ENCODE results near the gene SCRN2. TPM values are rescaled to one million over a fixed set of nuclear protein-coding genes. Genes with fewer than 3 reads are reported as not detected.

The SCRN2 gene
- total RNA-seq, 2 experiments from 2014 or later: 28.1 to 33.8 TPM

DNA sequence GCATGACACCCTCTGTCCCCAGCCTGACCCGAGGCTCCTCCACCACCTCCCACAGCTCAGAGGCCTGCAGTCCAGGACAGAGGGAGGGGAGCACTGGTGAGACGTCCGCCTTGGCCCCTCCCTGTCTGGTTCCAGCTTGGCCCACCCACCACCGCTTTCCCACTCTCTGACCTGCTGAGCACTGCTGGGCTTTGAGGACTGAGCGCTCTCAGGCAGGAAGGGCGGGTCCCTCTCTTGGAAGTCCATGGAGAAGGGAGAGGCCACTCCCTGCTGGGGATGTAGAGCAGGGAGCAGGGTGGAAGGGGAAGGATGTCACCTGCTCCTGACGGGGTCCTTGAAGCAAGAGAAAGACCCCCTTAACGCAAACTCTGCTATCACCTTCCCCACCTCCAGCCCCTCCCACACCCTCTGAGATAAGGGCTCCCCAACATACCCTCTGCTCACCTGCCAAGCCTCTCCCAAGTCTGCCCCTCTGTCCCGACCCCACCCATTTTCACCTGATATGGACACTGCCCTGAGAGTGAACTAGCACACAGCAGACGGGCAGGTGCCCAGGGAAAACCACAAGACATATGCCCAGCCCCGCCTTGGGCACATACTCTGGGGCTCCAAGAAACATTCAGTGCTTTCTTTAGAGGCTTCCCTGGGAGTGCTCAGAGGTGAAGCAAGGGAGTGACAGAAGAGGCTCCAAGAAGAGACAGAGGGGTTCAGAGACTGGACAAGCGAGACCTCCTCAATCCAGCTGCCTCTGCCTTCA, 20.9 kb downstream of the SCRN2 start:
- DNase-seq (no peak), ATAC-seq (no peak)
- H3K9me3 Mint-ChIP-seq (ENCODE audit: low read depth): no peaks in the 10 kb centered on the region
- H3K27me3 Mint-ChIP-seq: no peaks in the 10 kb centered on the region
- H3K27ac Mint-ChIP-seq: peak overlapping the region; percentile 83
- H3K4me3 Mint-ChIP-seq: peak overlapping the region; percentile 96
- H3K4me1 Mint-ChIP-seq: peaks cover 27% of the 10 kb centered on the region
- peaks cover 20% of the 10 kb centered on the region for H3K36me3 Mint-ChIP-seq
- CTCF ChIA-PET: interaction anchor here (1.1 to 2.7 kb wide), 3 partner anchors 17 to 90 kb away, joined by 3 to 11 read pairs (median 3); partner anchors contain the start of gene SCRN2

DNA sequence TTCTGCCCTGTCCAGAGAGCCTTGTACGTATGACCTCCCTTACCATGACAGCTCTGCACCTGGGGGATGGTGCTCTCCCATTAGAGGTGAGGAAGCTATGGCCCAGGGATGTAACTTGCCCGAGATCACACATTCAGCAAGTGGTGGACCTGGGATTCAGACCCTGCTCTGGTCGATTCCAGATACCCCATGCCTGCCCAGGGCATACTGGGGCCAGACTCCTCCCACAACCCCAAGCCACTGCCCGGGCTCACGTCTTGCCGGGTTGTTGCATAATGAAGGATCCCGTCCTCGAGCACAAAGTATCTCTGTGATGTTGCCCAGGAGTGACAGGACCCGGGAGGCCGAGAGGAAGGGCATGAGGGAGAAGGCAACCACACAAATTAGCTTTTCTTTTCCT, 21.6 kb downstream of the SCRN2 start:
- Mint-ChIP-seq H3K4me3 (no peak overlapping the region), H3K4me1 (peaks cover 27% of the 10 kb centered on the region), H3K27me3 (no peaks in the 10 kb centered on the region), H3K9me3 (ENCODE audit: low read depth) (no peaks in the 10 kb centered on the region), H3K36me3 (peaks cover 18% of the 10 kb centered on the region), H3K27ac (no peak overlapping the region)
- no peak for ATAC-seq
- CTCF ChIA-PET: no interaction called here
- DNase-seq: no peak

DNA sequence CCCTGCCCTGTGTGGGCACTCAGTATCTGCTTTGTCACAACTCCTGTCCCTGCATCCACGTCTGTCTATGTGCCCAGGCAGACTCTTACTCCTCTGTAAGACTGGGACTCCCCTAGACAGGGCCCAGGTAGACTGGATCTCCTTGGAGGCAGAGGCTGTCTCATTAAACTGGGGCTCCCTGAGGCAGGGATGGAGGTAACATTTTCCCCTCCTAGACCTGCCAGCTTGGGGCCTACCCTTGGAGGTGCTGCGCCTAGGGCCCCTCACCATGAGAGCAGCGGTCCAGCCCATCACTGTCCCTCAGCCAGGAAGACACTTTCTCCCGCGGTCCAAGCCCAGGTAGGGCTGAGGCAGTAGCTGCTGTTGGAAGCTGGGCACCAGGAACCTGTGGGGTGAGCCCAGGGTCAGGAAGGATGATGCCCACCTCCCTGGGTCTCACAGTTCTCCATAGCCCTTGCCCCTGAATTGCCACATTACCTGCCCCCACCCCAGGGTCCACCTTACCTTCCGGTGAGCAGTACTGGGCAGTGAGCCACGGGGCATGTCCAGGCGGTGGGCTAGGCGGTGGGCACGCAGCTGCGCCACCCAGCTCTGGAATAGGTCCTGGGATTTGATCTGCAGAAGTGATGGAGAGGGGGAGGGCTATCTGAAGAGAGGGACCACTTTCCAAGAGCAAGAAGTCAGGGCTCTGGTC, 22.9 kb downstream of the SCRN2 start:
- no peak for DNase-seq
- Mint-ChIP-seq H3K27me3 (no peaks in the 10 kb centered on the region), H3K4me3 (no peak overlapping the region), H3K27ac (no peak overlapping the region), H3K4me1 (peaks cover 27% of the 10 kb centered on the region), H3K36me3 (peaks cover 9% of the 10 kb centered on the region), H3K9me3 (ENCODE audit: low read depth) (no peaks in the 10 kb centered on the region)
- ATAC-seq: no peak
- CTCF ChIA-PET: no interaction called here

DNA sequence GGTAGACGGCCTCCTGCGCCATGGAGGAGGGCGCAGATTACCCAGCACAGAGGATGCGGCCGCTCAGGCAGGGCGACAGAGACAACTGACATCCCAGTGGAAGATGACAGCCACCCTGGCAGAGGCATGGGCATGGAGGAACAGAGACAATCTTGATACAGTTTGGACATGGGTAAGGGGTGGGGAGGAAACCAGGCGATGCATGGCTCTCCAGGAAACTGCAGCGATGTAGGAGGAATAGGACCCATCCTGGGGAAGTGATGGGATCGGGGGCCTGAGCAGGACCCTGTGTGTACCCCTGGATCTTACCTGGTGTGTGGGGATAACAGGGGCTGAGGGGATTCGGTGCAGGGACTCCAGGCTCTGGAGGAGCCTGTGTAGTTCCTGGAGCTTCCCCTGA, 24.1 kb downstream of the SCRN2 start:
- Mint-ChIP-seq H3K4me3 (no peak overlapping the region), H3K36me3 (peaks cover 8% of the 10 kb centered on the region), H3K4me1 (peaks cover 17% of the 10 kb centered on the region), H3K9me3 (ENCODE audit: low read depth) (no peaks in the 10 kb centered on the region), H3K27me3 (no peaks in the 10 kb centered on the region), H3K27ac (no peak overlapping the region)
- ATAC-seq (no peak), DNase-seq (no peak)
- CTCF ChIA-PET: interaction anchor here (0.8 kb wide), 1 partner anchor 24 kb away, joined by 3 read pairs; the partner anchor contains the start of gene SCRN2

DNA sequence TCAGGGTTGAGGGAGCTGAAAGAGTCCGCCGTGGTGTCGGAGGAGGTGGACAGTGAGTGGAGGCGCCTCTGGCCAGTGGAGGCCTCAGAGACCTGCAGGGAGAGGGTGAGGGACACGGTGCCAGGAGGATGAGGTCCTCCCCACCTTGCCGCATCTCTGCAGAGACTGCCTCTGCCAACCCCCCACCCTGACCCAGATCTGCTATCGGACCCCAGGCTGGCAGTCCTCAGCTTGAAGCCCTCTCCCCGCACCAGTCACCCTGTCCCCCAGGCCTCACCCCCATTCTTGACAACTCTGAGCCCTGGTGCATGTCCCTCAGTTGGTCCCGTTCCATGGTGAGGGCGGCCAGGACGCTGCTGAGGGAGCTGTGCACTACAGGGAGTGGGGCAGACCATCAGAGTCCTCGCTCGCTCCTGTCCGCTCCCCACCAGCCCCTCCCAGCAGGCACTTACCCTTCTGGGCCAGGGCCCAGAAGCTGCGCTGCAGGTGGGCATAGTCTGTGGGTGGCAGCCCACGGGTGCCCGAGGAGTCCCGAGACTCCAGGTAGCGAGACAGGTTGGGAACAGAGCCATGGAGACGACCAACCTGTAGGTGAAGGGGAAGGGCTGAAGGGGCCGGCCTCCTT, 24.9 kb downstream of the SCRN2 start:
- CTCF ChIA-PET: no interaction called here
- Mint-ChIP-seq H3K9me3 (ENCODE audit: low read depth) (no peaks in the 10 kb centered on the region), H3K4me3 (no peak overlapping the region), H3K36me3 (peaks cover 8% of the 10 kb centered on the region), H3K4me1 (peaks cover 16% of the 10 kb centered on the region), H3K27me3 (no peaks in the 10 kb centered on the region), H3K27ac (no peak overlapping the region)
- DNase-seq (no peak), ATAC-seq (no peak)

DNA sequence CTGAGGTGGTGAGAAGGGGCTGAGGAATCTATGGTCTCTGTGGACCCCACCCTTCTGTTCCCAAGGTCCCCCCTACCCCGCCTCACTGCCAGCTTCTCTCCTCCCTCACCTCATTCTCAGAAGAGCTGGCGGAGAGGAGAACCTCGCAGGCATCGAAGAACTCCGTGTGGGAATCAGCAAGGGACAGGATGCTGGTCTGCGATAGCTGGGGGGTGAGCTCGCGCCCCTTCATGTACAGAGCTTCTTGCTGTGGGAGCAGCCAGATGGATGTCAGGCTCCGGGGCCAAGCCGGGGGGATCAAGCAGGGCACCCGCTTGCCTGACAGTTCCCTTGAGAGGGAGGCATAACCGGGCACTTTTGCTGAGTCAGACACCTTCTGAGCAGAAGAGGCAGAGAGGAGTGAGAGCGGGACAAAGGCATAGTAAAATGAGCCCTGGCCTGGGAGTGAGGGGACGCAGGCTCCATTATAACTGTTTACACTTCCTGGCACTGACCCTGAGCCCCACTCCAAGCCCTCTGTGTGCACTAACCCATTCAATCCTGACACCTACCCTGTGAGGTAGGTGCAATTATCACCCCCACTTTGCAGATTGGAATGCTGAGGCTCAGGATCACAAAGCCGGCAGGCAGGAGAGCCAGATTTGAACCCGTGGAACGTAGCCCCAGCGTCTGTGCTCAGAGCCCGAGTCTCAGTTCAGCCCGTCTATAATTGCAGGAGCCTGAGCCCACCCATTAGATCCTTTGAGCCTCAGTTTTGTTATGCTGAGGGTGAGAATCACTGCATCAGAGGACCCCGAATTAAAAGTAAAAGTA, 25.8 kb downstream of the SCRN2 start:
- DNase-seq: no peak
- CTCF ChIA-PET: no interaction called here
- Mint-ChIP-seq H3K9me3 (ENCODE audit: low read depth) (no peaks in the 10 kb centered on the region), H3K4me3 (no peak overlapping the region), H3K4me1 (peaks cover 14% of the 10 kb centered on the region), H3K27me3 (no peaks in the 10 kb centered on the region), H3K36me3 (peaks cover 9% of the 10 kb centered on the region), H3K27ac (no peak overlapping the region)
- ATAC-seq: no peak

DNA sequence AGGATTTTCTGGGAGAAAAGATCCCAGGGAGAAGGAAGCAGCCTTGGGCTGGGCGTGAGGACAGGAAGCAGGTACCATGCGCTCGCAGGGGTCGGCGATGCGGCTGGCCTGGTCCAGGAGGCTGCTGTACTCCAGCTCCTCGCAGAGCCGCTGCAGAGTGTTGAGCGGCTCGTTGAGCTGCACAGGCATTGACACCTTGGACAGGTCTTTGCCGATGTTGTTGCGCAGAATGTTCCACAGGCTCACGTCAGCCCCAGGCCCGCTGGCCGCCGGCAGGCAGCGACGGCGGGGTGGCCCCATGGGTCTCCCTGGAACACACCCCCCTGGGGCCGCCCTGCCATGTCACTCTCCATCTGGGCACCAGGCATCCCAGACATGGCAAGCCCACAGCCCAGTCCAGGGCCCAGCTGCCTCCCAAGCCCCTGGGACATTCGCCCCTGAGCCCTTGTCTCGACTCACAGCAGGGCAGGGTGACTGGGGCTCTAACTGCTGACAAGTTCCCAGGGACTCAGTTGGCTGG, 27.5 kb downstream of the SCRN2 start:
- H3K27ac Mint-ChIP-seq: no peak overlapping the region
- H3K4me1 Mint-ChIP-seq: peaks cover 14% of the 10 kb centered on the region
- DNase-seq: no peak
- no peak for ATAC-seq
- no peak overlapping the region for H3K4me3 Mint-ChIP-seq
- peaks cover 13% of the 10 kb centered on the region for H3K36me3 Mint-ChIP-seq
- H3K9me3 Mint-ChIP-seq (ENCODE audit: low read depth): no peaks in the 10 kb centered on the region
- CTCF ChIA-PET: no interaction called here
- no peaks in the 10 kb centered on the region for H3K27me3 Mint-ChIP-seq

DNA sequence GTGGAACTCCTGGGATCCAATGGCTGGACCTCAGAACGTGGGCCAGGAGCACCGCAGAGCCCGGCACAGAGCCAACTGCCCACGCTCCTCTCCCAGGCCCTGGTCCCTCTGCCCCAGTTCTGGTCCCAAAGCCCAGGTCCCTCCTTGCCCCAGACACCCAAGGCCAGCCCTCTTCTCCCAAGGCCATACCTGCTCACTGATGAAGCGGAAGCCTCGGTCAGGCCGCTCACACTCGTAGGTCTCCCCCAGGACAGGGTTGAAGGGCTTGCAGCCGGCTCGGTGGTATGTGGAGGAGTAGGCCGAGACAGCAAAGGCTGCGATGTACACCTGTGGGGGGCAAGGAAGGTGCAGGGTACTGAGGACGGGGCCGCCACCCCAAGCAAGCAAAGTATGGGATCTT, 28.0 kb downstream of the SCRN2 start:
- H3K27me3 Mint-ChIP-seq: no peaks in the 10 kb centered on the region
- H3K4me1 Mint-ChIP-seq: peaks cover 14% of the 10 kb centered on the region
- H3K4me3 Mint-ChIP-seq: no peak overlapping the region
- DNase-seq: no peak
- peaks cover 11% of the 10 kb centered on the region for H3K36me3 Mint-ChIP-seq
- no peak overlapping the region for H3K27ac Mint-ChIP-seq
- ATAC-seq: no peak
- no peaks in the 10 kb centered on the region for H3K9me3 Mint-ChIP-seq (ENCODE audit: low read depth)
- CTCF ChIA-PET: no interaction called here

DNA sequence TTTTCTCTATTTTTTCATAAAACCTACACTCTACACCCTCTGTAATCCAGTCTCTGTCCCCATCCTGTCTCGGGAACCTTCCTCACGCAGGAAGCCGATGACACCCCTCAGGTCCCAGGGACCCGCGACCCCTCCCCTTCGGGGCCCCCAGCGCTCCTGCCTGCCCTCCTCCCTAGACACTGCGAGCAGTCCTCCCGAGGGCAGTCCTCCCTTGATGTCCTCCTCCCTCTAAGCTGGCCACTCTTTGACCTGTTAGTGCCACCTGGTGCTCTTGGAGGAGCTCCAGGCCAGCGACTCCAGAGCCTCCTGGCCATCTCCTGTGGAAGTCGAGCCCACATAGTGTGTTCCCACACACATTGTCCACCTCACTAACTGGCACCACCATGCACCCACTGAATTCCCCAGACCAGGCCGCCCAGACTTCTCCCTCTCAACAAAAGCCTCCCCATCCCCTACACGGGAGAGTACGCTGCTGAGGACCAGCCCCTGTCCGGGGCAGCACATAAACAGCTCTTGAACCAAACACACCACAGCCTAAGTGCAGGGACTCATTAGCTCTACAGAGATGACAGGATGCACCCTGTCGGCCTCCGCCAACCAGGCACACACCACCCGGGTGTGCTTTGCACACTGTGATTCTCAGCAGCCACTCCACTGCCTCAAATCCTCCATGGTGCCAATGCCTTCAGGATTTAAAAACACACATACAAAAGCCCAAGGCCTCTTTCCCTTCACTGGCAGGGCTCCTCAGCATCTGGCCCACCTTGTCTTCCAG, 28.7 kb downstream of the SCRN2 start:
- DNase-seq: no peak
- Mint-ChIP-seq H3K9me3 (ENCODE audit: low read depth) (no peaks in the 10 kb centered on the region), H3K27ac (no peak overlapping the region), H3K27me3 (no peaks in the 10 kb centered on the region), H3K4me3 (no peak overlapping the region), H3K4me1 (peaks cover 14% of the 10 kb centered on the region), H3K36me3 (peaks cover 15% of the 10 kb centered on the region)
- ATAC-seq: no peak
- CTCF ChIA-PET: interaction anchor here (0.8 kb wide), 1 partner anchor 48 kb away, joined by 3 read pairs; no protein-coding TSS in a partner anchor

DNA sequence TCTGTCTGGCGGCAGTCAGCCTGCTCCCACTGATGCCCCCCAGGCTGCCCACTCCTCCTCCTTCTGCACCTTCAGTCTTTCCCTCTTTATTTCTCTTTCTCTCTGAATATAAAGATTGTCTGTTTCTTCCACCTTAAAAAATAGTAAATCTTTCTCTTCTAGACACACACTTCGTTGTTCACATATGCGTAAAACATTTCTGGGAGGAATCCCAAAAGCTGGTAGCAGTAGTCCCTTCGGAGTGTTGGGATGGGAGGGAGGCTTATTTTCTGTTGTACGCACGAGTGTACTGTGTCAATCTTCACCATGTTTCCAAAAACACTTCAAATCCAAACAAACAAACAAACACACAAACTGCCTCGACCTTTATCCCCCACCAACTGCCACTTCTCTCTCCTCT, 29.4 kb downstream of the SCRN2 start:
- H3K36me3 Mint-ChIP-seq: peaks cover 14% of the 10 kb centered on the region
- peaks cover 14% of the 10 kb centered on the region for H3K4me1 Mint-ChIP-seq
- DNase-seq: no peak
- ATAC-seq: no peak
- CTCF ChIA-PET: interaction anchor here (0.8 kb wide), 1 partner anchor 49 kb away, joined by 3 read pairs; no protein-coding TSS in a partner anchor
- H3K27me3 Mint-ChIP-seq: no peaks in the 10 kb centered on the region
- no peak overlapping the region for H3K27ac Mint-ChIP-seq
- no peak overlapping the region for H3K4me3 Mint-ChIP-seq
- H3K9me3 Mint-ChIP-seq (ENCODE audit: low read depth): no peaks in the 10 kb centered on the region

DNA sequence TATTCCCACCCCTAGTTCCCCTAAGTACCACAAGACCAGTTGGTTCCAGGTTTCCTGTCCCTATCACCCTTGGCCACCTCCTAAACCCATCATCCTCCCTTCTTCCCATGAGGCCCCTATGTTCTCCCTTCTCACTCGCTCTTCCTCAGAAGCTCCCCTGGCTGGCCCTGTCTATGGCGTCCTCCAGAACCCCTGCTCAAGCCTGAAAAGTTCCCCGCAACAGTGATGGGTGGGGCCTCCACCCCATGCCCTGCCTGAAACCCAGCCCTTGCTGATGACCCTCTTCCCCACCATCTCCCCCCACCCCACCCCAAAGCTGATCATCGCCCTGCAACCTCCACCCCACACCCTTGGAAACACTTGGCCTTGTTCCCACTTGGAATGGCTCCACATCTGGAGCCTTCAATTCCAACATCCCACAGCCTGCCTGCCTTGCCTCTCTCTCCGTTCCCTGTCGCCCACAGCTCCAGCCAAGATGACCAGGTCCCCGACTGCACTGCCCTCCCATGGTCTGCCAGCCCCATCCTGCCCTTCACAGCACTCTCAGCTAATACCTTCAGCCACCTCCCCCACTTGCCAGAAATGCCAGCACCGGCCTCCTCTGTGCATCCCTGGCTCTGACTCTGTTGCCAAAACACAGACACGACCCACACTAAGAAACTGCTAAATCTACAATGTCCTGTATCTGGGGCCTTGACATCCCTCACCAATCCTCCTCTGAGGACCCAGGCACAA, 30.0 kb downstream of the SCRN2 start:
- CTCF ChIA-PET: interaction anchor here (0.8 to 1.6 kb wide), 3 partner anchors 11 to 49 kb away, joined by 3 to 5 read pairs (median 5); partner anchors contain the start of gene OSBPL7
- Mint-ChIP-seq H3K4me1 (peaks cover 14% of the 10 kb centered on the region), H3K36me3 (peaks cover 13% of the 10 kb centered on the region), H3K27ac (no peak overlapping the region), H3K9me3 (ENCODE audit: low read depth) (no peaks in the 10 kb centered on the region), H3K27me3 (no peaks in the 10 kb centered on the region), H3K4me3 (no peak overlapping the region)
- DNase-seq (peak; percentile 38), ATAC-seq (no peak)
